Measurements from ENCODE around the gene CKM. TPM values are rescaled to one million over a fixed set of nuclear protein-coding genes. Genes with fewer than 3 reads are reported as not detected.
A peak's percentile ranks its signal among the peaks of the same experiment; 100 is the strongest.

CKM gene
- total RNA-seq, 1 donor from 2014 or later, result 0.42 TPM

DNA sequence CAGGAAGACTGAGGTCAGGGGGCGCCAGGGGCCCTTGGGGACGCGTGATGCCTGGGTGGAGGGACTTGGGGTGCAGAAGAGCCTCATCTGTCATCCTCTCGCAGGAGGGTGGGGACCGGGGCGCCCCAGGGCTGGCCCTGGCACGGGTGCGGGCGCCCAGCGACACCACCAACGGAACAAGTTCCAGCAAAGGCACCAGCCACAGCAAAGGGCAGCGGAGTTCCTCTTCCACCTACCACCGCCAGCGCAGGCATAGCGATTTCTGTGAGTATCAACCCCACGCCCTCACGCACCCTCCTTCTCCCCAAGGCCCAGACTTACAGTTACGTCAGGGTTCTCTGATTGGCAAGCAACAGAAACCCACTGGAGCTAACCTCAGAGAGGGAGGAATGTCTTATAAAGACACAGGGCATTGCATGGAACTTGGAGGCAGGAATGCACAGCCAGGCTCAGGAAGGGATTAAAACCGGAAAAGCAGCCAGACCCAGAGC lies 42.2 kb downstream of the CKM start:
- Mint-ChIP-seq H3K36me3 (ENCODE audit: unreplicated experiment) (peaks cover 12% of the 10 kb centered on the region), H3K4me1 (ENCODE audit: low read depth, unreplicated experiment) (peaks cover 5% of the 10 kb centered on the region), H3K9me3 (ENCODE audit: unreplicated experiment) (peaks cover 12% of the 10 kb centered on the region), H3K27ac (ENCODE audit: unreplicated experiment) (no peak overlapping the region), H3K4me3 (ENCODE audit: unreplicated experiment) (no peak overlapping the region), H3K27me3 (ENCODE audit: unreplicated experiment) (peaks cover 7% of the 10 kb centered on the region)
- DNase-seq, result no peak
- TF ChIP-seq, protein P1, sequence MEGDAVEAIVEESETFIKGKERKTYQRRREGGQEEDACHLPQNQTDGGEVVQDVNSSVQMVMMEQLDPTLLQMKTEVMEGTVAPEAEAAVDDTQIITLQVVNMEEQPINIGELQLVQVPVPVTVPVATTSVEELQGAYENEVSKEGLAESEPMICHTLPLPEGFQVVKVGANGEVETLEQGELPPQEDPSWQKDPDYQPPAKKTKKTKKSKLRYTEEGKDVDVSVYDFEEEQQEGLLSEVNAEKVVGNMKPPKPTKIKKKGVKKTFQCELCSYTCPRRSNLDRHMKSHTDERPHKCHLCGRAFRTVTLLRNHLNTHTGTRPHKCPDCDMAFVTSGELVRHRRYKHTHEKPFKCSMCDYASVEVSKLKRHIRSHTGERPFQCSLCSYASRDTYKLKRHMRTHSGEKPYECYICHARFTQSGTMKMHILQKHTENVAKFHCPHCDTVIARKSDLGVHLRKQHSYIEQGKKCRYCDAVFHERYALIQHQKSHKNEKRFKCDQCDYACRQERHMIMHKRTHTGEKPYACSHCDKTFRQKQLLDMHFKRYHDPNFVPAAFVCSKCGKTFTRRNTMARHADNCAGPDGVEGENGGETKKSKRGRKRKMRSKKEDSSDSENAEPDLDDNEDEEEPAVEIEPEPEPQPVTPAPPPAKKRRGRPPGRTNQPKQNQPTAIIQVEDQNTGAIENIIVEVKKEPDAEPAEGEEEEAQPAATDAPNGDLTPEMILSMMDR (IDR thresholded peaks at IDR 0.05; ENCODE audit: partially characterized antibody, unreplicated experiment), result no peak

DNA sequence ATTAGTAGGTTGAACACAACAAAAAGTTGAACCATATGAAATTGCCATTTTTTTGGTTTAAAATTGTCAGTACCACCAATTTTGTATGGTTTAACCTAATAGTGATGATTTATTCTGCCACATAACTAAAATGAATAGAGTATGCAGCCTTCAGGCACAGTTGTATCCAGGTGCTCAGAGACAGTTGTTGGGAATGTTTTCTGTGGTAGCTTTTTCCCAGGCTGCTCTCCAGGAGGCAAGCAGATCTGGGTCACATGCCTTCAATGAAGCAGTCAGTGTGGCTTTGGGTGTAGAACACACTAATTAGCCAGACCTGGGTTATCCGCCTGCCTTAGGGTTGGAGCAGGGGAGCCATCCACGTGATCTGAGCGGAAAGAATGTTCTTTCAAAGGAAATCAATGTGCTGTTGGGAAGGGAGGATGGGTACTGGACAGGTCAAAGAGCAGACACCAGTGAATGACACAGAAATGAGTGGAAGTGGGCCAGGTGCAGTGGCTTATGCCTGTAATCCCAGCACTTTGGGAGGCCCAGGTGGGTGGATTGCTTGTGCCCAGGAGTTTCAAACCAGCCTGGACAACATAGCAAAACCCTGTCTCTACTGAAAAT lies 43.0 kb downstream of the CKM start:
- DNase-seq, result no peak
- Mint-ChIP-seq H3K4me3 (ENCODE audit: unreplicated experiment) (no peak overlapping the region), H3K27ac (ENCODE audit: unreplicated experiment) (peak overlapping the region; percentile 68), H3K9me3 (ENCODE audit: unreplicated experiment) (peaks cover 20% of the 10 kb centered on the region), H3K27me3 (ENCODE audit: unreplicated experiment) (peaks cover 13% of the 10 kb centered on the region), H3K36me3 (ENCODE audit: unreplicated experiment) (peaks cover 12% of the 10 kb centered on the region), H3K4me1 (ENCODE audit: low read depth, unreplicated experiment) (peaks cover 7% of the 10 kb centered on the region)
- TF ChIP-seq, protein P1 (IDR thresholded peaks at IDR 0.05; ENCODE audit: partially characterized antibody, unreplicated experiment), result no peak

DNA sequence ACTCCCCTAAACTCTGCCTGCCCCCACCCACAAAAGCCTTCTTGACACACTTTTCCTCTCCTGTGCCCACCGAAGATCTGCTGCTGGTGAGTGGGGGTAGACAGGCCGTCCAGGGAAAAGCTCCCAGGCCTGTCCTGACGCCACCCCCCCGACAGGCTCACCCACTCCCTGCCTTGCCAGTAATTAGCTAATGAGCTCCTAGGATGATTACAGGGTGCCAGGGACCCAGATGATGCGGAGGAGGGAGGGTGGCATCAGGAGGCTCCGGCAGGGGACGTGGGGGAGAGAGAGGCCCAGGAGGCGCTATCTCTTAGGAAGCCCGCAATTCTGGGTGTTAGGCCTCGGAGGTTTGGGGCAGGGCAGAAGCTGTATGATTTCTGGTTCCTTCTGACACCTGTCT lies 44.6 kb downstream of the CKM start:
- Mint-ChIP-seq H3K4me1 (ENCODE audit: low read depth, unreplicated experiment) (peaks cover 14% of the 10 kb centered on the region), H3K36me3 (ENCODE audit: unreplicated experiment) (peaks cover 3% of the 10 kb centered on the region), H3K27me3 (ENCODE audit: unreplicated experiment) (peaks cover 14% of the 10 kb centered on the region), H3K9me3 (ENCODE audit: unreplicated experiment) (peaks cover 13% of the 10 kb centered on the region), H3K27ac (ENCODE audit: unreplicated experiment) (no peak overlapping the region), H3K4me3 (ENCODE audit: unreplicated experiment) (no peak overlapping the region)
- no peak for DNase-seq
- TF ChIP-seq, protein P1 (IDR thresholded peaks at IDR 0.05; ENCODE audit: partially characterized antibody, unreplicated experiment), result no peak

DNA sequence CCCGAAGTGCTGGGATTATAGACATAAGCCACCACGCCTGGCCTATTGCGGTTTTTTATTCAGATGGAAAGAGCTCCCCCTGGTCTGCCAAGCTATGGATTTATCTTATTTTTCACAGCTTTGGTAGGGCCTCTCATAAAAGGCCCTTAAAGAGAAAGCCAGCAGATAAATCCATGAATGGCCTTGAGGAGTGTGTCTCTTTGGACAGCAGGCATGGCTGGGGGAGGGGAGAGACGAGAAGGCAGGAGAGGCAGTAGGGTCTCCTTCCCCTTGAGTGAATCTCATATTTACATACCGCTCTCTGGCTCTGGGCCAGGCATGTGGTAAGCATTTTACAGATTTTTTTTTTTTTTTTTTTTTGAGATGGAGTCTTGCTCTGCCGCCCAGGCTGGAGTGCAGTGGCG lies 46.4 kb downstream of the CKM start:
- Mint-ChIP-seq H3K4me3 (ENCODE audit: unreplicated experiment) (peak overlapping the region; percentile 19), H3K27me3 (ENCODE audit: unreplicated experiment) (peaks cover 14% of the 10 kb centered on the region), H3K27ac (ENCODE audit: unreplicated experiment) (peak overlapping the region; percentile 92), H3K9me3 (ENCODE audit: unreplicated experiment) (peaks cover 13% of the 10 kb centered on the region), H3K36me3 (ENCODE audit: unreplicated experiment) (no peaks in the 10 kb centered on the region), H3K4me1 (ENCODE audit: low read depth, unreplicated experiment) (peaks cover 21% of the 10 kb centered on the region)
- peak; percentile 56 for DNase-seq
- TF ChIP-seq, protein P1 (IDR thresholded peaks at IDR 0.05; ENCODE audit: partially characterized antibody, unreplicated experiment), result no peak

DNA sequence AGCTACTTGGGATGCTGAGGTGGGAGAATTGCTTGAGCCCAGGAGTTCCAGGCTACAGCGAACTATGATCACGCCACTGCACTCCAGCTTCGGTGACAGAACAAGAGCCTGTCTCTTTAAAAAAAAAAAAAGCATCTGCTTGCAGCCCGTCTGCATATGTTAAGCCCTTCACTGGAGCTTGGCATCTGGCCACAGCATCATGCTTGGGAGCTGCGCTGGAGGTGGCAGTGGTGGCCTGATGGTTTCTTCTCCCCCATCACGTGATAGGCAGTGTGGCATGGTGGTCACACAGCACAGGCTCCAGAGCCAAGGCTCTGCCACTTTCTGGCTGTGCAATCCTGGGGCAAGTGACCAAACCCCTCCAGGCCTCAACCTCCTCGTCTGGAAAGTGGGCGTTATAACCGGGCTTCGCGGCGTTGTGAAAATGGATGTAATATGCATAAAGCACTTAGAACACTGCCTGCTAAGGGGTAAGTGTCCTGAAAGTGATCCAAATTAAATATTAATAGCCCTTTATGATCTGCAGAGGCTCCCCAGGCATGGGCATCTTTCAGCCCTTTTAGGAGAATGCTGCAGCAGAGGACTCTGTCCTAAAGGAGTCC lies 47.2 kb downstream of the CKM start:
- peak overlapping the region; percentile 92 for H3K27ac Mint-ChIP-seq (ENCODE audit: unreplicated experiment)
- H3K4me1 Mint-ChIP-seq (ENCODE audit: low read depth, unreplicated experiment), result peaks cover 21% of the 10 kb centered on the region
- TF ChIP-seq, protein P1 (IDR thresholded peaks at IDR 0.05; ENCODE audit: partially characterized antibody, unreplicated experiment), result no peak
- H3K27me3 Mint-ChIP-seq (ENCODE audit: unreplicated experiment), result peaks cover 14% of the 10 kb centered on the region
- H3K9me3 Mint-ChIP-seq (ENCODE audit: unreplicated experiment), result peaks cover 13% of the 10 kb centered on the region
- no peaks in the 10 kb centered on the region for H3K36me3 Mint-ChIP-seq (ENCODE audit: unreplicated experiment)
- DNase-seq, result peak; percentile 70
- peak overlapping the region; percentile 59 for H3K4me3 Mint-ChIP-seq (ENCODE audit: unreplicated experiment)
